GM12872 (cell line): ENCODE results near the gene ARL15.

Source experiments
- CTCF ChIP-seq: IDR thresholded peaks from 3 replicates; pipeline ENCODE4 v1.5.1; 2011; ENCODE audit warnings: low read depth, mild to moderate bottlenecking, low read length, moderate library complexity; ENCODE audit not compliant: insufficient read depth

Gene ARL15

GRCh38 chr5:53985796-53986195 is 324.6 kb downstream of the ARL15 start:
- no peak for TF ChIP-seq CTCF

GRCh38 chr5:53984971-53985370 is 325.4 kb downstream of the ARL15 start:
- TF ChIP-seq CTCF = no peak

- no peak for TF ChIP-seq CTCF
These were observed 326.6 kb downstream of the ARL15 start for GRCh38 chr5:53983568-53984460.

GRCh38 chr5:53980061-53980460 is 330.3 kb downstream of the ARL15 start:
- no peak for TF ChIP-seq CTCF

- TF ChIP-seq CTCF = no peak
These were observed 336.4 kb downstream of the ARL15 start for GRCh38 chr5:53974021-53974420.

GRCh38 chr5:53972314-53972713 is 338.1 kb downstream of the ARL15 start:
- TF ChIP-seq CTCF = no peak

- no peak for TF ChIP-seq CTCF
These were observed 338.8 kb downstream of the ARL15 start for GRCh38 chr5:53971551-53971950.
